ENCODE results near the gene CAPN15.

GRCh38 chr16:500709-501108, 26.8 kb upstream of the CAPN15 start:
- TF ChIP-seq TAF1 (IDR thresholded peaks at IDR 0.05; ENCODE audit: low read depth) (no peak), USF1 (IDR thresholded peaks at IDR 0.05) (no peak), CEBPB (IDR thresholded peaks at IDR 0.05) (no peak)

Measured in Ishikawa (cell line).